COLO668 (cell line): ENCODE measurements around the gene ARHGAP6.

Experiments used
- DNase-seq: peaks from one replicate; lab custom pipeline; 2025; ENCODE audit not compliant: unreplicated experiment; lab: John Stamatoyannopoulos, UW

Gene ARHGAP6

GRCh38 chrX:11665168-11666111, at the start of gene ARHGAP6:
Gene ARHGAP6, minus strand, starts transcription at chrX:11665920. Its CDS starts 1,092 bp downstream, at chrX:11664828.
- DNase-seq = peak; percentile 27

DNA sequence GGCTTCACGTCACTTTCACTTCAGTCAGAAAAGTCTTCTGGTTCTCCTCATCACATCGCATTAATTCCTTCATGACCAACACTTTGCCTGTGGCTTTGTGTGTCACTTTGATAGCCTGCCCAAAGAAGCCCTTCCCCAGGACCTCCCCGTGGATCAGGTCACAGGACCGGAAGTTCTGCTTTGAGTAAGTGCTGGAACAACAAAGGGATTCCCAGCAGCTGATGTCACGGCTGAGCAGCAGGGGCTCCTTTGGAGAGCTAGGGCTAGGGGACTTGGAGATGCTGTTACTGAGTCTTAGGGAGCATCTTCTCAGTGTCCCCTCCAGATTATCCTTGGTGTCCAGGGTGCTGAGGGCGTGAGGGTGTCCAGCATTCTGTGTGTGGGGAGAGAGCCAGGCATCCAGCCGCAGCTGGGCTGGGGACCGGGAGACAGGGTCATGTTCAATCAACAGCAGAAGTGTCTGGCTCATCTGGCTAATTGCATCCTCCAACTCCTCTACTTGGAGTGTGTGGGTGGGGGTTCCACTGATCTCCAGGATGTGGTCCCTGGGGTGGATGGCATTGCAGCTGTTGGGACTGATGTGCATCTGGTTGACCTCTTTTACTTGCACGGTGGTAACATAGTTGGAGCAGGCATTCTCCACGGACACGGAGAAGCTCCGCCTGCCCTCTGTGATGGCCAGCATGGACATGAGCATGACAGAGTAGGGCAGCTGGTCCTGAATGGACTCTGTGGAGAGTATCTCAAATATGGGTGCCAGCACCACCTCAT, 39.2 kb upstream of the ARHGAP6 start:
- no peak for DNase-seq

DNA sequence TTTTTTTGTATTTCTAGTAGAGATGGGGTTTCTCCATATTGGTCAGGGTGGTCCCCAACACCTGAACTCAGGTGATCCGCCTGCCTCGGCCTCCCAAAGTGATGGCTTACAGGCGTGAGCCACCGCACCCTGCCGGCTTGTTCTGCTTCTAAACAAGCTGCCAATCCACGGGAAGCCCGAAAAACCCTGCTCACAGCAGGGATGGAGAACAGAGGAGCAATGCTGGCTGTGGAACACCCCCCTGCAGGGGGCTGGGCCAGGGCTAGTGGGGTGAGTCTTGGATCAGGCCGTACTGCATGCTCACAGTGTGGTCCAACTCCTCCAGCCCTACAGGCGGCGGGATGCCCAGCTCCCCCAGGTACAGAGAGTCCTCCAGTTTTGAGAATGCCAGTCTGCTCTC, 38.1 kb upstream of the ARHGAP6 start:
- DNase-seq = no peak

DNA sequence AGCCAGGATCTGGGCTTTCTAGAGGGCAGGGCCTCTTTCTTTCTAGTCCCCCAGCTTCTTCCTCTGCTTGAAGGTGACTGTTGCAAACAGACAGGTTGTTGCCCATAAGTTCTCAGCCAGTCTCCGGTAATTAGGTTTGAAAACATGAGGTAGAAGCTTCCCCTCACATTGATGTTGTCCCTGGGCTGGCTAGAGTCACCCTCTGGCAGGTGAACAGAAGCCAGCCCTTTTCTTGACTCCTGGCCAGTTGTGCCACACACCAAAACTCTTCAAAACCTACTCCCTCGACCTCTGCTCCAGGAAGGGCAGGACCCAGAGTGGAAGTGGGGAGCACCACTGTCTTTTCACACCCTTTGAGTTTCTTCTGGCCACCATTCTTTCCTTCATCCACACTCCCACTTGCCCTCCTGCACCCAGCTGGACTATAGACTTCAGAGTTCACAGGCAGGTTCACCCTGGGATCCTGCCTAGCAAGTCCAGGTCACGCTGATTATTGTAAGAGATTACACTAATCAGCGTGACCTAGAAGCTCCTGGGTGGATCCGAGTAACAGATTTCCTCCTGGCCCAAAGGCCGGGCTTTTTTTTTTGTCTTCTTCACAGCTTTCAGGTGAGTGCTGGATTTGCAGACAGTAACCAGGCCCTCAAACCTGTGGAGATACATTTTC, 37.4 kb upstream of the ARHGAP6 start:
- DNase-seq = no peak

- no peak for DNase-seq
Measured at GRCh38 chrX:11702420-11702819, 36.7 kb upstream of the ARHGAP6 start.

DNA sequence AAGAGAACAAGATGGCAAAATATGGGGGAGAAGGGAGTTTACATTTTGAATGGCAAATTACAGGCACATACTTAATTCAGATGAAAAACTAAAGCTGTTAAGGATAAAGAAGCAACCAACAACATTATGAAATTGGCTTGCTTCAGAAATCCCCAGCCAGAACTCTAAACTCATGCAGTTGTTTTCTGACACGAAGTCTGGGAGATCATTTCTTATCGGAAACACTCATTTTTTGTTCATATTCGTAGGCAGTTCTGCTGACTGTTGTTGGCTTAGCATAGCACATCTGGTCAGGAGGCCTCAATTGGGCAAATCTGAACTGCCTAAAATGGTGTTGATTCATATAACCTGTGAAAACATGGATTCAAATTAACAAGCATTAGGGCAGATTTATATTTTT, 33.0 kb upstream of the ARHGAP6 start:
- DNase-seq = no peak

GRCh38 chrX:11688201-11688600, 22.5 kb upstream of the ARHGAP6 start:
- no peak for DNase-seq

DNA sequence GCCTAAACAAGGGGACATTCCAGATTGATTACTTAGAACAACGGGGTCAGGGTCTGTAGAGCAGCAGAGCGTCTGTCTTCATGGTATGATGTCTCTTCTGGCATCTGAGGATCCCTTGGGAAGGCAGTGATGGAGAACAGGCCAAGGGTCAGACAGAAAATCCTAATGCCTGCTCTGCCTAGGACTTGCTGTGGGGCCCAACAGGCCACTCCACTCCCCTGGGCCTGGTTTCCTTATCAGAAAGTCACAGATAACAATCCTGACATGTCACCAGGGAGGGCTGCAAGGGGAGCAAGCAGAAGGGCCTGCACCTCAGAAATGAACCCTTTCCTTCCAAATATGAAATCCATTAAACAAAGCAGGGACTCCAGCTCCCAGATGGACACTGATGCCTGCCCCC, 21.4 kb upstream of the ARHGAP6 start:
- DNase-seq = no peak

- DNase-seq = no peak
Measured at GRCh38 chrX:11683057-11683456, 17.3 kb upstream of the ARHGAP6 start.

GRCh38 chrX:11678158-11678557, 12.4 kb upstream of the ARHGAP6 start:
- no peak for DNase-seq

- DNase-seq = no peak
Measured at GRCh38 chrX:11672213-11672612, 6.5 kb upstream of the ARHGAP6 start.

DNA sequence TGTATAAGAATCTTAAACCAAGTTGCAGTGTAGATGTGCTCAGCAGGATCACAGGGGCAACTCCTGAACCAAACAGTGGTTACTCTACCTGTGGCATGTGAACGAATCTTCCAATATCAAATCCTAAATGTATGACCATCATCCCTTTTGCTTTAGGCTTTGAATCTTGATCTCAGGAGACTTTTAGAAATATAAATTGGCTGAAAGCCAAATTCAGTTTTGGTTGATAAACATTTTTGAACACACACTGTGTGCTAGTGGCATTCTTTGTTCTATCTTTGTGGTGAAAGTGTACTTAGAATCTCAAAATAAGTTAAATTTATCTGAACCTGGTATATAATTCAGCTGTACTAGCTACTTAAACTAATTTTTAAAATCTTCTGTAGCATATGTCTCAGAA, 4.6 kb upstream of the ARHGAP6 start:
- no peak for DNase-seq

DNA sequence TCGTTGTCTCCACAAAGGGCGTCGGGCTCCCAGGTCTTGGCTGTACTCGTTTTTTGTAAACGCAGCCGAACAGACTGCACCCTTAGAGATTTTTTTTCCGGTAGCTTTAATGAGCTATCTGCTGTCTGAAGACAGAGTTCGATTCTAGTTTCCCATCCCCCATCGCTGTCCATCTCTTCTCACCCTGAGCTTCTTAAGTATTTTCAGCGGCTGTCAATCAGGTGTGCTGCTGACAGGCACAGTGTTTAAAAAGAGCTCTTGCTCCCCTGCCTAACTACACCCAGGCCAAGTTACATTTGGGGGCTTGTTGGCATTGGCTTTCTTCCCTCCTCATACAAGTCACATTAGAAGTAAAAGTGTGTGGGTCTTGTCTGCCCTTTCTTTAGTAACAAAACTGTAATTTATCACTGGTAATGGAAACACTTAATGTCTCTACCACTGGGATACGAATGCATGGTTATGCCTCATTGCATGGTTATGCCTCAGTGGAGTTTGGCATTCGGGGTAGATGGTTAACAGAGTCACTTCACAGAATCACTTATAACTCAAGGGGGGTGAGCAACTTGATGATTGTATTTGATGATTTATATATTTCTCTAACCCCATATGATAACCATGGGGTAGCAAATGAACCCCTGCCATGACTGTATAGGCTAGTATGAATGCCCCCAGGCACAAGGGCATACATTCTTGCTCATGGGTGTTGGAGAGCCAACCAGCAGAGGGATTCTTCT, 1.4 kb upstream of the ARHGAP6 start:
- no peak for DNase-seq

DNA sequence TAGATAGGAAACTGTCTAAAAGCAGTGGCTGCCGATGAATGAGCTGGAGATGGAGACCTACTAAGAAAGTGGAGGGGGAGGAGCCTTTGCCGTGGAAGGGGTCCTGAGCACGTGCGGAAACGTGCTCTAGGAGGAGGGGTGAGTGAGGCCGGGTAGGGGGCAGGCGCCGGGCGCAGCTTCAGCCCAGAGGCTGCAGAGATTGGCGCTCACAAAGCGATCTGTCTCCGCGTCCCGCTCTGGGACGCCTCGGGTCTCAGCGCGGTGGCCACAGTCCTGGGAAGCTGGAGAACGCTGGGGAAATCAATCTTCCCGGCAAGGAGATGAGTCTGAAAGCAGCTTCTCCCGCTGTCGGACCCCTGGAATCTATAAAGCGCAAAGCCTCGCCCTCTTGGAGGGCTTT, 444 bp upstream of the ARHGAP6 start:
- DNase-seq = no peak

GRCh38 chrX:11664211-11665167, 1.2 kb downstream of the ARHGAP6 start:
- DNase-seq = peak; percentile 13

- no peak for DNase-seq
Measured at GRCh38 chrX:11663875-11664210, 1.9 kb downstream of the ARHGAP6 start.

- DNase-seq = no peak
Measured at GRCh38 chrX:11655282-11656015, 10.3 kb downstream of the ARHGAP6 start.

- DNase-seq = no peak
Measured at GRCh38 chrX:11648705-11649519, 16.8 kb downstream of the ARHGAP6 start.
